BE2C (cell line): ENCODE results near the gene PCIF1.
"Not testable (repeated sequence)": the region's sequence is repeated elsewhere in the genome, so short reads cannot be mapped to it uniquely, and the experiment has no call there.

Experiments
- DNase-seq: peaks from one replicate; pipeline ENCODE4 v3.0.0-alpha.2; 2020
- H3K27me3 ChIP-seq: fragments of 250-450 bp; sonication (Bioruptor Pico); 2 replicates; pipeline ENCODE4 v1.5.1; 2020; ENCODE audit warnings: mild to moderate bottlenecking
- H3K36me3 ChIP-seq: fragments of 250-450 bp; sonication (Bioruptor Pico); 2 replicates; pipeline ENCODE4 v1.5.1; 2020; ENCODE audit warnings: mild to moderate bottlenecking
- H3K4me1 ChIP-seq: fragments of 250-450 bp; sonication (Bioruptor Pico); 2 replicates; pipeline ENCODE4 v1.5.1; 2020
- H3K4me3 ChIP-seq: 2 replicates; pipeline ENCODE4 v1.5.1; 2011; ENCODE audit warnings: low read depth, low read length
- H3K9me3 ChIP-seq: fragments of 250-450 bp; sonication (Bioruptor Pico); 2 replicates; pipeline ENCODE4 v1.5.1; 2020
- CTCF ChIP-seq: IDR thresholded peaks from 2 replicates; pipeline ENCODE4 v1.5.1; 2012; ENCODE audit warnings: mild to moderate bottlenecking, low read depth, low read length

Gene PCIF1

DNA sequence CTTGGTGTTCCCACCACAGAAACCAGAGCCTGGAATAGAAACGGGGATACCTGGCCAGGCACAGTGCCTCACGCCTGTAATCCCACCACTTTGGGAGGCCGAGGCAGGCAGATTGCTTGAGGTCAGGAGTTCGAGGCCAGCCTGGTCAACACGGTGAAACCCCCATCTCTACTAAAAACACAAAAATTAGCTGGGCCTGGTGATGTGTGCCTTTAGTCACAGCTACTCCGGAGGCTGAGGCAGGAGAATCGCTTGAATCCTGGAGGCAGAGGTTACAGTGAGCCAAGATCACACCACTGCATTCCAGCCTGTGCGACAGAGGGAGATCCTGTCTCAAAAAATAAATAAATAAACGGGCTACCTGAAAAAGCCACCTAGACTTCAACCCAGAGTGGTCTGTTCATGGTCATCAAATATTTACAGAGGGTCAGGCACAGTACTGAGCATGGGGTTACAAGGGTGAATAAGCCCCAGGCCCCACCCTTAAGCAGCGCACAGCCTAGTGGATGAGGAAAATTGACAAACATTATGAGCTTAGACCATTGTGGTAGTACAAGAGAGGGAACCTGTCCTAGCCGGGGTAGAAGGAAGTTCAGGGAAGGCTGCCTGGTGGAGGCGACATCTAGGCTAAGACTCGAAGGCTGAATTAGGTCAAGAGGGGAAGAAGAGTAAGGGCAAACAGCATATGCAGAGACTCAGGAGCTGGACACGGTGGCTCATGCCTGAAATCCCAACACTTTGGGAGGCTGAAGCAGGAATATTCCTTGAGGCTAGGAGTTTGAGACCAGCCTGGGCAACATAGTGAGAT, 7.2 kb upstream of the PCIF1 start:
- Histone ChIP-seq H3K9me3 (no peaks in the 10 kb centered on the region), H3K4me1 (no peaks in the 10 kb centered on the region), H3K36me3 (no peaks in the 10 kb centered on the region), H3K4me3 (no peak overlapping the region), H3K27me3 (no peaks in the 10 kb centered on the region)
- no peak for TF ChIP-seq CTCF
- DNase-seq: no peak

DNA sequence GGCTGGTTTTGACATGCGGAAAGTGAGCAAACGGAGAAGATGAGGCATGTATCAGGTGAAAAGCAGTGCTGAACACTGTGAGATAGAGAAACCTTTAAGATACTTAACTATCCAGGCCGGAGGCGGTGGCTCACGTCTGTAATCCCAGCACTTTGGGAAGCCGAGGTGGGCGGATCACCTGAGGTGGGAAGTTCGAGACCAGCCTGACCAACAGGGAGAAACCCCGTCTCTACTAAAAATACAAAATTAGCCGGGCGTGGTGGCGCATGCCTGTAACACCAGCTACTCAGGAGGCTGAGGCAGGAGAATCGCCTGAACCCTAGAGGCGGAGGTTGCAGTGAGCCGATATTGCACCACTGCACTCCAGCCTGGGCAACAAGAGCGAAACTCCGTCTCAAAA, 2.8 kb upstream of the PCIF1 start:
- not testable (repeated sequence) for H3K36me3 ChIP-seq, H3K27me3 ChIP-seq, H3K4me1 ChIP-seq, H3K9me3 ChIP-seq, H3K4me3 ChIP-seq, DNase-seq

GRCh38 chr20:45933266-45934045, 1.0 kb upstream of the PCIF1 start:
- no peaks in the 10 kb centered on the region for H3K9me3 ChIP-seq
- peaks cover 11% of the 10 kb centered on the region for H3K36me3 ChIP-seq
- H3K4me3 ChIP-seq: peak overlapping the region; percentile 94
- peak; percentile 51 for TF ChIP-seq CTCF
- no peaks in the 10 kb centered on the region for H3K4me1 ChIP-seq
- no peaks in the 10 kb centered on the region for H3K27me3 ChIP-seq
- peak; percentile 86 for DNase-seq

DNA sequence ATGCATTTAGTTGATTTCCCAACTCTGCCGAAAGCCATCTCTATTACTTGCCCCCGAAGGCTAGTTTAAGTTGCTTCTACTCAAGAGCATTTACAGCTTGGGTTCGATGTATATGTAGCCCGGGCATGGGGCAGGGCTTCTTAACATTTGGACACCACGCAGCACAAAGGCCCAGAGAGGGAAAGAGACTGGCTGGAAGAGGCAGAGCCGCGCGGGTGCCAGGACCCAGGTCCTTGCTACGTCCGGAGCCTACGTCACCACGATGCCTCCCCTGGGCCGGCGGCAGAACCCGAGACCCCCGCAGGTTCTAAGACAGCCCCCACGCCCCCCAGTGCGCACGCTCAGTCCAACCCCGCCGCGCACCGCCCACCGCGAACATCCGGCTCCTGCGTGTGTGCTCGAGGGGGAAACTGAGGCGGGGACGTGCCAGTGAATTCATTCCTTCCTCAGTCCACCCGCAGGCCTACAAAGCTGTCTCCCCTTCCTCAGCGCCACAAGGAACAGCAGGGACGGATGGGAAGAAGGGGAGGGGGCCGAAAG, 367 bp upstream of the PCIF1 start:
- no peaks in the 10 kb centered on the region for H3K4me1 ChIP-seq
- H3K36me3 ChIP-seq: peaks cover 14% of the 10 kb centered on the region
- no peaks in the 10 kb centered on the region for H3K27me3 ChIP-seq
- no peaks in the 10 kb centered on the region for H3K9me3 ChIP-seq
- TF ChIP-seq CTCF: no peak
- peak; percentile 82 for DNase-seq
- H3K4me3 ChIP-seq: peak overlapping the region; percentile 94

GRCh38 chr20:45935416-45936046, 1.0 kb downstream of the PCIF1 start:
- Histone ChIP-seq H3K27me3 (no peaks in the 10 kb centered on the region), H3K4me3 (peak overlapping the region; percentile 95), H3K4me1 (no peaks in the 10 kb centered on the region), H3K36me3 (peaks cover 26% of the 10 kb centered on the region), H3K9me3 (no peaks in the 10 kb centered on the region)
- DNase-seq: no peak
- TF ChIP-seq CTCF: no peak

- Histone ChIP-seq H3K27me3 (no peaks in the 10 kb centered on the region), H3K4me3 (no peak overlapping the region), H3K36me3 (peaks cover 36% of the 10 kb centered on the region), H3K4me1 (no peaks in the 10 kb centered on the region), H3K9me3 (no peaks in the 10 kb centered on the region)
- DNase-seq: no peak
- no peak for TF ChIP-seq CTCF
Measured at GRCh38 chr20:45937765-45938164, 3.3 kb downstream of the PCIF1 start.
